GM21360 (cell line): ENCODE measurements around the gene CNPY3.

Experiments used
- ATAC-seq: cut with Tn5 transposase; IDR thresholded peaks from one replicate; pipeline ENCODE4 v1.9.1; 2021; ENCODE audit warnings: mild to moderate bottlenecking, moderate library complexity; ENCODE audit not compliant: unreplicated experiment

Gene CNPY3

DNA sequence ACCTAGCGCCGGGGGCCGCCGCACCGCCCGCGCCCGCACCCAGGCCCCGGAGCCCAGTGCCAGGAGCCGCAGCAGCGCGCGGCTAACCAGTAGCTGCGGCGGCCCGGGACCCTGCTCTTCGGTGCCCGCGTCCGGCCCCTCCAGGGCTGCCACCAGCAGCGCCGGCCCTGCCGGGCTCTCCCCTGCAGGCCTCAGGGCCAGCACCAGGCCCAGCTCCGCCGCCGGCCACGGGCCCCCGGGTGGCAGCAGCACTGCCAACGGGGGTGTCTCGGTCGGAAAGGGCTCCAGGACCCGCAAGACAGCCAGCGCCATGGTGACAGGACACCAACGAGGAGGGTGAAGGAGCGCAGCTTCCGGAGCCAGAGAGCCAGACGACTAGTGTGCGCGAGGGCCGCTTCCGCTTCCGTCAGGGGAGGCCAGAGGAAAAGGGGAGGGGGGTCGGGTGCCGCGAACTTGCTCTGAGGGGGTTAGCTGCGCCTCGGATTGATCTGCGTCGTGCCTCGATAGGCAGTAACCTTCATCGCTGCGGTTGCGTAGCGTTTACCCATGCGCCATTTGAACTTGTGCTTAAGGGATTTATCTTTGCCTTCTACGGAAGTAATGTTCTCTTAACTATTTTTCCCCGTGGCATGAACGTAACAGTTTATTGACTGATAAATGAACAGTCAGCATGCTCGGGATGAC is 49.7 kb downstream of the CNPY3 start, which contains the start of gene PEX6:
TSS of gene PEX6 (minus strand) at position 343 of the 684 bp plus-strand sequence. CDS start at position 312, 31 bp downstream.
- ATAC-seq = peak; percentile 73

- no peak for ATAC-seq
Measured at GRCh38 chr6:42979523-42980177, 50.4 kb downstream of the CNPY3 start.

GRCh38 chr6:42981836-42982235 is 52.6 kb downstream of the CNPY3 start:
- ATAC-seq = no peak

GRCh38 chr6:42984001-42984923 is 55.0 kb downstream of the CNPY3 start, which contains the start of gene PPP2R5D:
TSS of gene PPP2R5D (plus strand) at chr6:42984570. CDS start at chr6:42984678, 108 bp downstream.
- ATAC-seq = peak; percentile 92

DNA sequence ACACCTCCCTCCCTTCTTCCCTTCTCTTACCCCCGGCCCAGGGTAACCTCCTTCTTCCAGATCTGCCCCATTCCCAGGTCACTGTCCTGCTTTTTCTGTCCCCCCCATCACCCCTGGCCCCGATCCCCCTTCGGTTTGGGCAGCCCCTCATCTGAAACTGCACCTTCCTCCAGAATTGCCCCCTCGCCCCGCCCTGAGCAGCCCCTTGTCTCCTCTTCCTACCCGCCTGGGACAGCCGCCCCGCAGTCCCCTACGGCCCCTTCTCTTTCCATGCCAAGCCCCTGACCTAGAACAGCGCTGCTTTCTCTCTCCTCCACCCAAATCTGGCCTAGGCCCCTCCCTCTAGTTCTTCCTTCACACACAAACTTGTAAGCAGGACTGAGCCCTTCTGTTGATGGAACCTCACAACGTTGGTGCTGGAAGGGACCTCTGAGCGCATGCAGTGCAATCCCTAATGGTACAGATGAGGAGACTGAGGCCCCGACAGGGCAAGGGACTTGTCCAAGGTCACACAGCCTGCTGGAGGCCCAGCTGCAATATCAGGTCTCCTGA is 55.7 kb downstream of the CNPY3 start:
- ATAC-seq = no peak

DNA sequence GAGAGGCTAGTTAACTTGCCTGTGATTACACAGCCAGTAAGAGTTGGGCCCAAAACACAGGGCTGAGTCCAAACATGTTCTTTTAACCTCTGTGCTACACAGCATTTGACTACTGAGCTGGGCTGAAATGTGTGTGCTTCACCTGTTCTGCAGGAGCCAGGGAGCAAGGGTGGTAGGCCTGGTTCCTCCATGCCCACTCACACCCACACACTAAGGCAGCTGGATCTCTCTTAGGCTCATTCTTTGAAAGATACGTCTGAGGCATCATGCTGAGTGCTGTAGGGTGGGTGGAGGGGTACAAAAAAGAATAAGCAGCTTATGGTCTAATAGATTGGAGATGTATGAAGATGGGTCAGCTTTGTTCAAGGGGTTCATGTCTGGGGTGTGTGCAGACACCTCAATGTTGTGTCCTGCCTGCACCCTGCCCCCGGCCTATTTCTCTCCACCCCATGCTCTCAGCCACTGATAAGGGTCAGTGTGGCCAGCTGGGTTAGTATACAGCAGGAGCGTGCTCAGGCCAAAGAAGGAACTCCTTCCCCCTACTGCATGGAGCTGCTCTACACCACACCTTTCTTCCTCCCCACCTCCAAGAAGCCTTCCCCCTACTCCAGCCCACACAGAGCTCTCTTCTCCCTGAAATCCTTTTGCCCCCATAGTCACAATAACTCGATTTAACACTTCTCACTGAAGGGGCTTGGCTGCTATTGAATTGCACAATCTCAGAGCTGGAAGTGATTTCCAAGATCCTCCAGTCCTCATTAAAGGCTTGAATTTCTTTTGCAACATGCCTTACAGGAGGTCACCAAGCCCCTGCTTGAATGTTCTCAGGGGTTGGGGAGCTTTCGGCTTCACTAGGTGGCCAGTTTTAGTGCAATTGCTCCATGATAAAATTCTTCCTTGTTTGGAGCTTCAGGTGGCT is 58.5 kb downstream of the CNPY3 start:
- ATAC-seq = no peak

DNA sequence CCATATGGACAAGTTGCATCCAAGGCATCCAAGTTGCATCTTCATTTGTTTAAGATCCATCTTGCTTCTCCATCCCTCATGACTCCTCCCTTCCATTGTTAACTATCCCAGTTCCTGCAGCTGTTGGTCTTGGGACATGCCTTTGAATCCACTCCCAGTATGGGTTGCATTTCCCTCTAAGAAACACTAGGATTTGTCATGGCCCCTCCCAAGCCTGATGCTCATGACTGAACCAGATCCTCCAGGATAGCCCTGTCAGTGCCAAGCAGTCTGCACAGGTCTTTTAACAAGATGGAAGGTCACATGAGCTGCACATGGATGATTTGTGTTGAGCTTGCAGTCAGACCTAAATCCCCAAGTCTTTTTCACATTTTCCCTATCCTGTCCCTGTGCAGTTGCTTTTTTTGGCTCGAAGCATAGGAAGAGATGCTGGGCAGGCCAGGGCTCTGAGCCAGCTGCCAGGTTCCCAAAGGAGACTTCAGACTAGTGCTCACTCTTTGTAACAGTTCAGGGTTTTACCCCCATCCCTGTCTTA is 59.3 kb downstream of the CNPY3 start:
- ATAC-seq = no peak
